GM19324 (cell line): ENCODE data around the gene LCN1.
"Not testable (repeated sequence)": the region's sequence is repeated elsewhere in the genome, so short reads cannot be mapped to it uniquely, and the experiment has no call there.

Source experiments
- ATAC-seq: cut with Tn5 transposase; IDR thresholded peaks from one replicate; pipeline ENCODE4 v1.9.1; 2021; ENCODE audit warnings: mild to moderate bottlenecking, moderate library complexity; ENCODE audit not compliant: unreplicated experiment, low FRiP score

Gene LCN1

GRCh38 chr9:135522137-135522877 is 1.1 kb downstream of the LCN1 start:
- no peak for ATAC-seq

- ATAC-seq, result no peak
These were observed 1.7 kb downstream of the LCN1 start for GRCh38 chr9:135522931-135523330.

GRCh38 chr9:135523521-135524129 is 2.4 kb downstream of the LCN1 start:
- no peak for ATAC-seq

GRCh38 chr9:135524130-135524861 is 3.1 kb downstream of the LCN1 start:
- ATAC-seq, result no peak

- no peak for ATAC-seq
These were observed 4.2 kb downstream of the LCN1 start for GRCh38 chr9:135525241-135526088.

GRCh38 chr9:135526089-135526729 is 5.0 kb downstream of the LCN1 start:
- ATAC-seq, result no peak

GRCh38 chr9:135526730-135527571 is 5.7 kb downstream of the LCN1 start:
- ATAC-seq, result no peak

GRCh38 chr9:135528842-135529435 is 7.7 kb downstream of the LCN1 start:
- ATAC-seq, result not testable (repeated sequence)

- no peak for ATAC-seq
These were observed 8.9 kb downstream of the LCN1 start for GRCh38 chr9:135530146-135530545.

GRCh38 chr9:135531096-135531495 is 9.9 kb downstream of the LCN1 start:
- ATAC-seq, result no peak

GRCh38 chr9:135533113-135533512 is 11.9 kb downstream of the LCN1 start:
- ATAC-seq, result no peak

- ATAC-seq, result no peak
These were observed 12.4 kb downstream of the LCN1 start for GRCh38 chr9:135533674-135534073.

GRCh38 chr9:135534192-135534711 is 13.0 kb downstream of the LCN1 start:
- ATAC-seq, result not testable (repeated sequence)

- not testable (repeated sequence) for ATAC-seq
These were observed 13.6 kb downstream of the LCN1 start for GRCh38 chr9:135534826-135535225.

- ATAC-seq, result not testable (repeated sequence)
These were observed 14.4 kb downstream of the LCN1 start for GRCh38 chr9:135535631-135536030.

GRCh38 chr9:135536216-135536615 is 15.0 kb downstream of the LCN1 start:
- no peak for ATAC-seq

GRCh38 chr9:135543262-135543894 is 22.1 kb downstream of the LCN1 start:
- not testable (repeated sequence) for ATAC-seq

- ATAC-seq, result no peak
These were observed 23.9 kb downstream of the LCN1 start for GRCh38 chr9:135544981-135545635.
